Ishikawa (cell line): ENCODE results near the gene ARHGEF25.

Experiments
- CEBPB ChIP-seq: IDR thresholded peaks from 2 replicates; pipeline ENCODE4 v1.6.1; 2012
- CREB1 ChIP-seq: IDR thresholded peaks from 2 replicates; pipeline ENCODE4 v1.6.1; 2012; ENCODE audit warnings: low read depth
- EGR1 ChIP-seq: IDR thresholded peaks from 2 replicates; pipeline ENCODE4 v1.6.1; 2012
- EP300 ChIP-seq: IDR thresholded peaks from 2 replicates; pipeline ENCODE4 v1.6.1; 2012; ENCODE audit warnings: borderline replicate concordance
- FOXM1 ChIP-seq: IDR thresholded peaks from 2 replicates; pipeline ENCODE4 v1.6.1; 2012; ENCODE audit warnings: low read depth, borderline replicate concordance
- NFIC ChIP-seq: IDR thresholded peaks from 2 replicates; pipeline ENCODE4 v1.6.1; 2012
- RAD21 ChIP-seq: IDR thresholded peaks from 2 replicates; pipeline ENCODE4 v1.6.1; 2012; ENCODE audit warnings: low read depth
- TAF1 ChIP-seq: IDR thresholded peaks from 2 replicates; pipeline ENCODE4 v1.6.1; 2012; ENCODE audit warnings: low read depth, mild to moderate bottlenecking
- TEAD4 ChIP-seq: IDR thresholded peaks from 2 replicates; pipeline ENCODE4 v1.6.1; 2012
- YY1 ChIP-seq: IDR thresholded peaks from 2 replicates; pipeline ENCODE4 v1.6.1; 2012; ENCODE audit warnings: low read depth
- ZBTB7A ChIP-seq: IDR thresholded peaks from 2 replicates; pipeline ENCODE4 v1.6.1; 2012; ENCODE audit warnings: low read depth
- TF ChIP-seq, protein P1 (sequence below): IDR thresholded peaks from 2 replicates; pipeline ENCODE4 v1.6.1; 2012
- TF ChIP-seq, protein P2 (sequence below): IDR thresholded peaks from 2 replicates; pipeline ENCODE4 v1.6.1; 2012; ENCODE audit warnings: low read depth, mild to moderate bottlenecking
- TF ChIP-seq, protein P3 (sequence below): IDR thresholded peaks from 2 replicates; pipeline ENCODE4 v1.6.1; 2012

DNA sequence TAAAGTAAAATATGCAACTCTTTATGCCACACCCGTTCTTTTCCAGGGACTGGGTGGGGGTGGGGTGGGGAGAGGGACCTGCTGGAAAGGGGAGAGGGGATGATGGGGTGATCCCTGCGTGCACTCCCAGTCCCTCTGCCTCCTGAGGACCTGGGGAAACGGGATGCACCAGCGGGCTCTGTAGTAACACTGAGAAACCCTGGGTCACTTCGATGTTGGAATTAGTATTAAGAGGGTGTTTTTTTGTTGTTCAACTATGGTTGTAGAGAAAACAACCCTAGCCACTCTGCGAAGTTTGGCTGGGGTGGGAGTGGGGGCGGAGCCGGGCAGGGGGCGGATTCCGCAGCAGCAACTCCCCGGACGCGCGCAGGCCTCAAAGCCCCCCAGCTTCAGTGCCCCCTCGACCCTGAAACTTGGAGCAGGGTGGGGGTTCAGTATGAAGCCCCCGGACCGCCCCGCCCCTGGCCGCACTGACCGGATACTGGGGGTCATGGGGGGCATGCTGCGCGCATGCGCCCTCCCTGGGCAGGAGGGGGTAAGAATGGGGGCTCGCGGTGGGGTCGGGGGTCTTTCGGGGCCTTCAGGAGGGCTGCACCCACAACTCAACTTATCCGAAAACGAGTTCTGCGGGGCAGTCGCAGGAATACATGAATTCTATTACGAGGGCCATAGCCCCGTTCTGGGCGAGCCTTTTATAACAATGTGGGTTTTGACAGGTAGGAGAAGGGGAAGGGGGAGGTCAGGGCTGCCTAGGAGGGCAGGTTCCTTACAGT is 1.3 kb upstream of the ARHGEF25 start:
- TF ChIP-seq, protein P1, sequence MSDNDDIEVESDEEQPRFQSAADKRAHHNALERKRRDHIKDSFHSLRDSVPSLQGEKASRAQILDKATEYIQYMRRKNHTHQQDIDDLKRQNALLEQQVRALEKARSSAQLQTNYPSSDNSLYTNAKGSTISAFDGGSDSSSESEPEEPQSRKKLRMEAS, result no peak
- no peak for TF ChIP-seq CREB1
- TF ChIP-seq, protein P2, sequence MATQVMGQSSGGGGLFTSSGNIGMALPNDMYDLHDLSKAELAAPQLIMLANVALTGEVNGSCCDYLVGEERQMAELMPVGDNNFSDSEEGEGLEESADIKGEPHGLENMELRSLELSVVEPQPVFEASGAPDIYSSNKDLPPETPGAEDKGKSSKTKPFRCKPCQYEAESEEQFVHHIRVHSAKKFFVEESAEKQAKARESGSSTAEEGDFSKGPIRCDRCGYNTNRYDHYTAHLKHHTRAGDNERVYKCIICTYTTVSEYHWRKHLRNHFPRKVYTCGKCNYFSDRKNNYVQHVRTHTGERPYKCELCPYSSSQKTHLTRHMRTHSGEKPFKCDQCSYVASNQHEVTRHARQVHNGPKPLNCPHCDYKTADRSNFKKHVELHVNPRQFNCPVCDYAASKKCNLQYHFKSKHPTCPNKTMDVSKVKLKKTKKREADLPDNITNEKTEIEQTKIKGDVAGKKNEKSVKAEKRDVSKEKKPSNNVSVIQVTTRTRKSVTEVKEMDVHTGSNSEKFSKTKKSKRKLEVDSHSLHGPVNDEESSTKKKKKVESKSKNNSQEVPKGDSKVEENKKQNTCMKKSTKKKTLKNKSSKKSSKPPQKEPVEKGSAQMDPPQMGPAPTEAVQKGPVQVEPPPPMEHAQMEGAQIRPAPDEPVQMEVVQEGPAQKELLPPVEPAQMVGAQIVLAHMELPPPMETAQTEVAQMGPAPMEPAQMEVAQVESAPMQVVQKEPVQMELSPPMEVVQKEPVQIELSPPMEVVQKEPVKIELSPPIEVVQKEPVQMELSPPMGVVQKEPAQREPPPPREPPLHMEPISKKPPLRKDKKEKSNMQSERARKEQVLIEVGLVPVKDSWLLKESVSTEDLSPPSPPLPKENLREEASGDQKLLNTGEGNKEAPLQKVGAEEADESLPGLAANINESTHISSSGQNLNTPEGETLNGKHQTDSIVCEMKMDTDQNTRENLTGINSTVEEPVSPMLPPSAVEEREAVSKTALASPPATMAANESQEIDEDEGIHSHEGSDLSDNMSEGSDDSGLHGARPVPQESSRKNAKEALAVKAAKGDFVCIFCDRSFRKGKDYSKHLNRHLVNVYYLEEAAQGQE, result no peak
- TF ChIP-seq YY1, result no peak
- no peak for TF ChIP-seq RAD21
- no peak for TF ChIP-seq TAF1
- TF ChIP-seq CEBPB, result no peak
- TF ChIP-seq NFIC, result no peak
- TF ChIP-seq FOXM1, result no peak
- TF ChIP-seq TEAD4, result no peak
- TF ChIP-seq EGR1, result no peak
- no peak for TF ChIP-seq ZBTB7A
- TF ChIP-seq, protein P3, sequence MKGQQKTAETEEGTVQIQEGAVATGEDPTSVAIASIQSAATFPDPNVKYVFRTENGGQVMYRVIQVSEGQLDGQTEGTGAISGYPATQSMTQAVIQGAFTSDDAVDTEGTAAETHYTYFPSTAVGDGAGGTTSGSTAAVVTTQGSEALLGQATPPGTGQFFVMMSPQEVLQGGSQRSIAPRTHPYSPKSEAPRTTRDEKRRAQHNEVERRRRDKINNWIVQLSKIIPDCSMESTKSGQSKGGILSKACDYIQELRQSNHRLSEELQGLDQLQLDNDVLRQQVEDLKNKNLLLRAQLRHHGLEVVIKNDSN, result no peak
- TF ChIP-seq EP300, result no peak
